Peyer's patch (tissue), 4 donors: ENCODE results near the gene CWC27. TPM values are rescaled to one million over a fixed set of nuclear protein-coding genes. Genes with fewer than 3 reads are reported as not detected.

Source experiments
- DNase-seq, 3 donors: peaks; one replicate each; pipeline ENCODE4 v3.0.0-alpha.2; 2017 to 2019
- H3K27ac ChIP-seq, 4 donors: fragments of 200-600 bp; sonication (generic); one replicate each; pipeline ENCODE4 v1.5.1; 2016 to 2019
- H3K27me3 ChIP-seq, 2 donors: fragments of 200-600 bp; sonication (generic); one replicate each; pipeline ENCODE4 v1.5.1; 2019
- H3K36me3 ChIP-seq, 3 donors: fragments of 200-600 bp; sonication (generic); one replicate each; pipeline ENCODE4 v1.5.1; 2016 to 2019
- H3K4me1 ChIP-seq, 4 donors: fragments of 200-600 bp; sonication (generic); one replicate each; pipeline ENCODE4 v1.5.1; 2016 to 2019
- H3K4me3 ChIP-seq, 4 donors: fragments of 200-600 bp; sonication (generic); 1 replicate in 3 of 4; 2 replicates in 1 of 4; pipeline ENCODE4 v1.5.1; 2016 to 2019; ENCODE audit warnings: mild to moderate bottlenecking in 1 of 4
- H3K9me3 ChIP-seq, 4 donors: fragments of 200-600 bp; sonication (generic); one replicate each; pipeline ENCODE4 v1.5.1; 2016 to 2019; ENCODE audit warnings: mild to moderate bottlenecking in 1 of 4
- POLR2A ChIP-seq, 2 donors: fragments of 450-650 bp; IDR thresholded peaks; one replicate each; pipeline ENCODE4 v1.5.1; 2017; ENCODE audit warnings: antibody characterized with exemption in 2 of 2, mild to moderate bottlenecking in 2 of 2, moderate library complexity in 2 of 2
- total RNA-seq, 4 donors: library from RNA; depleted of rRNA; stranded (reverse); fragments of >200 nt; gene quantifications; one replicate each; pipeline ENCODE4 v1.1.0, GENCODE V29; 2016
- TF ChIP-seq, protein P1 (sequence below), 6 experiments: fragments of 450-650 bp in 4 of 6; fragments of 200-600 bp in 2 of 6; sonication (generic) in 1 of 6; IDR thresholded peaks; one replicate each; pipeline ENCODE4 v1.5.1; 2017 to 2019; ENCODE audit warnings: antibody characterized with exemption in 6 of 6, mild to moderate bottlenecking in 3 of 6, moderate library complexity in 1 of 6

CWC27 gene
- total RNA-seq, 4 donors from 2014 or later: 10.9 to 24.8 (median 13.6) TPM

DNA sequence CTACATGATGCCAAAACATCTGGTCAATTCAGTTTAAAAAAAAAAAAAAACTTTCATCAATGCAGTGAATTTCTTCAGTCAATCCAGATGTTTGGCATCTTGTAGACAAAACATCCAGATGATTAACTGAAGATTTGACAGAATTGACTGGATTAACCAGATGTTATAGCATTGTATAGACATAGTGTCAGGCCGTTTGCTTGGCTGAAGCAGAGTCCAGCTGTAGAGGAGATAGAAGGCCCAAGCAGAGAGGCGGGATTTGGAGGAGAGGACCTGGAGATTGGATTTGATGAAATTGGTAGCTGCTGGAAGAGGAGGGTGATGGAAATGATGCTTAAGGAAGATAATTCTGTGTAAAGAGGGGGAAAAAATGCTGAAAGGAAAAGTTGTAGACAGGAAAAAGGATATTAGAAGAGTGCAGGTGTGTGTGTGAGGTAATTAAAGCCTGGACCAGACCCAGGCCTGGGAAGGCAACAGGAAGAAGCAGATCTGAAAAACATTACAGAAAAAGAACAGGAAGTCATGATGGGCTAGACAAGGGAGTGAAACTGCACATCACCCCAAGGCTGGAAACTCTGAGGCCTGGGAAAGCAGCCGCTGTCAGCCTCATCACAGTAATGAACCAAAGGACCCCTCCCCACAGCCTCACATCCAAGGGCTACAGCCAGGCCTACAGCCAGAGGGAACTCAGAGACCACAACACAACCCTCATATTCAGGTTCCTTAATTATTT is 258.3 kb downstream of the CWC27 start:
- no peak for DNase-seq
- Histone ChIP-seq H3K4me3 (no peak overlapping the region), H3K9me3 (no peaks in the 10 kb centered on the region), H3K36me3 (no peaks in the 10 kb centered on the region), H3K4me1 (no peaks in the 10 kb centered on the region), H3K27ac (no peak overlapping the region), H3K27me3 (no peaks in the 10 kb centered on the region)
- TF ChIP-seq, protein P1, sequence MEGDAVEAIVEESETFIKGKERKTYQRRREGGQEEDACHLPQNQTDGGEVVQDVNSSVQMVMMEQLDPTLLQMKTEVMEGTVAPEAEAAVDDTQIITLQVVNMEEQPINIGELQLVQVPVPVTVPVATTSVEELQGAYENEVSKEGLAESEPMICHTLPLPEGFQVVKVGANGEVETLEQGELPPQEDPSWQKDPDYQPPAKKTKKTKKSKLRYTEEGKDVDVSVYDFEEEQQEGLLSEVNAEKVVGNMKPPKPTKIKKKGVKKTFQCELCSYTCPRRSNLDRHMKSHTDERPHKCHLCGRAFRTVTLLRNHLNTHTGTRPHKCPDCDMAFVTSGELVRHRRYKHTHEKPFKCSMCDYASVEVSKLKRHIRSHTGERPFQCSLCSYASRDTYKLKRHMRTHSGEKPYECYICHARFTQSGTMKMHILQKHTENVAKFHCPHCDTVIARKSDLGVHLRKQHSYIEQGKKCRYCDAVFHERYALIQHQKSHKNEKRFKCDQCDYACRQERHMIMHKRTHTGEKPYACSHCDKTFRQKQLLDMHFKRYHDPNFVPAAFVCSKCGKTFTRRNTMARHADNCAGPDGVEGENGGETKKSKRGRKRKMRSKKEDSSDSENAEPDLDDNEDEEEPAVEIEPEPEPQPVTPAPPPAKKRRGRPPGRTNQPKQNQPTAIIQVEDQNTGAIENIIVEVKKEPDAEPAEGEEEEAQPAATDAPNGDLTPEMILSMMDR (IDR thresholded peaks at IDR 0.05): no peak

DNA sequence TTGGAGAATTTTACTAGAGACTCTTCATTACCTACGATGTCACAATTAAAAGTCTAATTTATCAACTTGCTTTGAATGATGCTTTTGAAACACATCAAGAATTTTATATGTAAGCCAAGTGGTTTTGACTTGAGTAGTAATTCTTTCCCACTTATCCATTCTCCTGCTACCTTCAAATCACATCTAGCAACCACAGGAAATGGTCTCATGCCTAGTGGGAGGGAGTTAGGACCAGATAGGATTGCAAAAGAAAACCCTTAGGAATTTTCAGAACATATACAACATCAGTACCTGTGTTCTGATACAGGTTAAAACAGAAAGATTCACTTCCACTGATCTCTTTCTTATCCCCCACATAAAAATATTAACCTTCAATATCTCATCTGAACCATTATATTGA is 260.4 kb downstream of the CWC27 start:
- H3K9me3 ChIP-seq: no peaks in the 10 kb centered on the region
- no peak overlapping the region for H3K4me3 ChIP-seq
- no peaks in the 10 kb centered on the region for H3K27me3 ChIP-seq
- DNase-seq: no peak
- no peaks in the 10 kb centered on the region for H3K4me1 ChIP-seq
- no peaks in the 10 kb centered on the region for H3K36me3 ChIP-seq
- no peak overlapping the region for H3K27ac ChIP-seq
- TF ChIP-seq POLR2A (IDR thresholded peaks at IDR 0.05): no peak
- TF ChIP-seq, protein P1 (IDR thresholded peaks at IDR 0.05): no peak

DNA sequence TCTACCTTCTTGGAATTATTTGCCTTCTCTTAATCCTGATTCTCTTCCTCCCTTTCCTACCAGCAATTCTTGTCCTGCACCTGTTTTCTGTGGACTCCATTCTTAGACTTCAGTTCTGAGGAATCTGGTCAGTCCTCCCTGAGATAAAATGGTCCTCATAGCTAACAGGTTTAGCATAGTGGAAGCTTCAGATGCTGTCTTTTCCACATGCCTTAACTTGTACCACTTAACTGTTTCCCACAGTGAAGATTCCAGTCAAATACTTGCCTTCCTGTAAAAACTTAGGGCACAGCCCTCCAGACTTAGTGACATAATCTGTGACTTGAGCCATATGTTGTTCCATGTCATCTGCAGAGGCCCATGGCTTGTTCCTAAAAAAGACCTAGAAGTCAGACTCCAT is 261.3 kb downstream of the CWC27 start:
- TF ChIP-seq POLR2A (IDR thresholded peaks at IDR 0.05): no peak
- Histone ChIP-seq H3K36me3 (no peaks in the 10 kb centered on the region), H3K27me3 (no peaks in the 10 kb centered on the region), H3K4me1 (peaks cover 0 to 4% (median 2%) of the 10 kb centered on the region in 4 donors), H3K4me3 (no peak overlapping the region), H3K9me3 (no peaks in the 10 kb centered on the region), H3K27ac (no peak overlapping the region)
- no peak for DNase-seq

DNA sequence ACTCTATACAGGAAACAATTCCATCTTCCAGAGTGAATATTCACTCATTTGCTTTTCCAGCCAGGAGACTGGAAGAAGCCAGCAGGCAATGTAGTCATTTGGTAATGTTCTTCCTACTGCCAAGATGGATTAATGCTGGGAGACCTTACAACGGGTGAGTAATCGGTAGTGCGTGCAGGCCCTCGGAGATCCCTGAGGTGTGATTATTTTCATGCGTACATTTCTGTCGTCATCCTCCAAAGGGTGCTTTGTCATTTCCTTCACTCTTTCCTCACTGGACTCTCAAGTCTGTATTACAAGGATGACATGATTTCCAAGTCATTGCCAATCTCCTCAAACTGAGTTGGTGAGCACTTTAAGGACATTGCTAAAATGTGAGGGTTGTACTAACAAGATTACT is 263.5 kb downstream of the CWC27 start:
- no peaks in the 10 kb centered on the region for H3K36me3 ChIP-seq
- no peaks in the 10 kb centered on the region for H3K27me3 ChIP-seq
- no peak overlapping the region for H3K4me3 ChIP-seq
- H3K27ac ChIP-seq: no peak overlapping the region
- H3K9me3 ChIP-seq: no peaks in the 10 kb centered on the region
- DNase-seq: no peak
- TF ChIP-seq POLR2A (IDR thresholded peaks at IDR 0.05): no peak
- TF ChIP-seq, protein P1 (IDR thresholded peaks at IDR 0.05): no peak
- peaks cover 0 to 5% (median 2%) of the 10 kb centered on the region in 4 donors for H3K4me1 ChIP-seq

DNA sequence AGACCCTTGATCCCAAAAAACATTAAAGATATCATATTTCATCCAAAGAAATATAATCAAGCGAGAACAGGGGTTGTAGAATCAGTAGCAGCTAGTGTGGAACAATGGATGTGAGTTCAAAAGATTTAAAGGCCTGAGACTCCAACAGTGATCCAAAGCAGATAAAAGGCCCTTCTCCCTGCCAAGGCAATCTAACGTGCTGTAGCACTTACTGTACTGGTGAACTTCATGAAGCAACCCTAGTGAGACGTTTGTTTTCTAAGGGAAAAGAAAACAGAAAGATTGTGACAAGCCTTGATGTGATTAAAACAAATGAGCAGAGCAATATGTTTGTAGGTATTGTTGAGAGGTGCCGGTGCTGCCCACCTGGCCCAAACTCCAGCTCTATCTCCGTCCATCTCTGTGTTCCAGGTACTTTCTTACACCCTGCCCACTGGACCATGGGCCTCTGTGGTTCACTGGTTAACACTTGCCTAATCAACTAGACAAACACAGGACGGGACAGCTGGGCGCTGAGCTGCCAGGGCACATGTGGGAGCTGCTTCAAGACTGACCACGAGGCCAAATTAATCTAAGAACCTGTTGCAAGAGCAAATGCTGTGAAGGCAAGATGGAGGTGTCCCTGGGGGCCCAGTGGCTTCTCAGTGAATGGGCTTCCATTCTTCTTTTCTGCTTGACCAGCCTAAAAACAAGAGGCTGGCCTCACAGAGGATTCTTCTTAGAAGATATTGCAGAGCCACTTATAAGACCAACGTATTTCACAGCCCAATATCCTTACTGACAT is 265.5 kb downstream of the CWC27 start:
- H3K27me3 ChIP-seq: no peaks in the 10 kb centered on the region
- H3K9me3 ChIP-seq: no peaks in the 10 kb centered on the region
- H3K27ac ChIP-seq: peak overlapping the region in 2 of 4 donors; percentile 96 to 97
- TF ChIP-seq POLR2A (IDR thresholded peaks at IDR 0.05): no peak
- TF ChIP-seq, protein P1 (IDR thresholded peaks at IDR 0.05): no peak
- peak in 2 of 3 donors; percentile 58 to 61 for DNase-seq
- H3K4me3 ChIP-seq: no peak overlapping the region
- peaks cover 0 to 5% (median 2%) of the 10 kb centered on the region in 4 donors for H3K4me1 ChIP-seq
- H3K36me3 ChIP-seq: no peaks in the 10 kb centered on the region

GRCh38 chr5:65034813-65035209 is 266.1 kb downstream of the CWC27 start:
- Histone ChIP-seq H3K4me3 (peak overlapping the region; percentile 62 to 68 (median 64)), H3K9me3 (no peaks in the 10 kb centered on the region), H3K27me3 (no peaks in the 10 kb centered on the region), H3K36me3 (no peaks in the 10 kb centered on the region), H3K27ac (peak overlapping the region; percentile 86 to 97 (median 94)), H3K4me1 (peaks cover 0 to 5% (median 2%) of the 10 kb centered on the region in 4 donors)
- DNase-seq: peak in 2 of 3 donors; percentile 27 to 52
- TF ChIP-seq, protein P1 (IDR thresholded peaks at IDR 0.05): no peak
- no peak for TF ChIP-seq POLR2A (IDR thresholded peaks at IDR 0.05)
